AG09309 (cell line): ENCODE measurements around the gene USP47.

Source experiments
- DNase-seq: peaks from one replicate; pipeline ENCODE4 v3.0.0-alpha.2; 2010; ENCODE audit warnings: low read depth
- H3K4me3 ChIP-seq: 2 replicates; pipeline ENCODE4 v1.5.1; 2011; ENCODE audit warnings: mild to moderate bottlenecking, low read depth, low read length, moderate library complexity; ENCODE audit not compliant: control insufficient read depth
- TF ChIP-seq, protein P1 (sequence below): IDR thresholded peaks from 2 replicates; pipeline ENCODE4 v1.5.1; 2011; ENCODE audit warnings: mild to moderate bottlenecking, low read depth, low read length, inconsistent platforms; ENCODE audit not compliant: insufficient read depth, control insufficient read depth; ENCODE audit errors: missing control alignments

Gene USP47

DNA sequence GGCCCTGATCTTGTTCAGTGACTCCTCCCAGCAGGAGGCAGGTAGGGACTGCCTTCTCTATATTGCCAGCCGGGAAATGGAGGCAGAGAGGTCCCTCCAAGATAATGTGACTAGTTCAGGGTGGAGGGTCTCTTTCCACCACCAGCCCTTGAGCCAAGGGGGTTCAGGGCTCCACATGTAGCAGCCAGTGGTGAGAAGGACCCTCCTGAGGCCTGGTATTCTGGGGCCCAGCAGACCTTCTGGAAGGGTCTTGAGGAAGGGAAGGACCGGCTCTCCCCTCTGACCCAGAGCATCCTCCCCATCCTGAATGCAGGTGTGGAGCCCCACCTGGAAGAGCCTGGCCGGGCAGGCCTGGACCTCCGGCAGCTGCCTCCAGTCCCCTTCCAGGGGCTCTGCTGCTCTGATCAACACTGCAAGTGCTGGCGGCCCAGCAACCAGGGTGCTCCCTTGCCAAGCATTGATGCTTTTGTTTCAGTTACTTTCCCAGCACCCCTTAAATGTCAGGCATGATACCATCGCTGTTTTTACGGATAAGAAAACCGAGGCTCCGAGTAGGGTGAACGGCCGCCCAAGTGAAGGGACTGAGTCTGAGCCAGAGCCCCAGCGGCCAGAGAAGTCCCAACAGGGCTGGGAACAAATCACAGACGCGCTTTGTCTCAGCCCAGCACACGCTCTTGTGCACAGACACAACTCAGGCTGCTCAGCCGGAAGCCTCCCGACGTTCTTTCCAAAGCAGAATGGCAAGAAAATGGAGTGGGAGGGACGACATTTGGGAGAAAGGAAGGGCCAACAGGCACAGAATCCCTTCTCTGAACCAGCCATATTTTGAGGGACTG is 127.8 kb downstream of the USP47 start:
- TF ChIP-seq, protein P1, sequence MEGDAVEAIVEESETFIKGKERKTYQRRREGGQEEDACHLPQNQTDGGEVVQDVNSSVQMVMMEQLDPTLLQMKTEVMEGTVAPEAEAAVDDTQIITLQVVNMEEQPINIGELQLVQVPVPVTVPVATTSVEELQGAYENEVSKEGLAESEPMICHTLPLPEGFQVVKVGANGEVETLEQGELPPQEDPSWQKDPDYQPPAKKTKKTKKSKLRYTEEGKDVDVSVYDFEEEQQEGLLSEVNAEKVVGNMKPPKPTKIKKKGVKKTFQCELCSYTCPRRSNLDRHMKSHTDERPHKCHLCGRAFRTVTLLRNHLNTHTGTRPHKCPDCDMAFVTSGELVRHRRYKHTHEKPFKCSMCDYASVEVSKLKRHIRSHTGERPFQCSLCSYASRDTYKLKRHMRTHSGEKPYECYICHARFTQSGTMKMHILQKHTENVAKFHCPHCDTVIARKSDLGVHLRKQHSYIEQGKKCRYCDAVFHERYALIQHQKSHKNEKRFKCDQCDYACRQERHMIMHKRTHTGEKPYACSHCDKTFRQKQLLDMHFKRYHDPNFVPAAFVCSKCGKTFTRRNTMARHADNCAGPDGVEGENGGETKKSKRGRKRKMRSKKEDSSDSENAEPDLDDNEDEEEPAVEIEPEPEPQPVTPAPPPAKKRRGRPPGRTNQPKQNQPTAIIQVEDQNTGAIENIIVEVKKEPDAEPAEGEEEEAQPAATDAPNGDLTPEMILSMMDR: no peak
- DNase-seq: no peak

DNA sequence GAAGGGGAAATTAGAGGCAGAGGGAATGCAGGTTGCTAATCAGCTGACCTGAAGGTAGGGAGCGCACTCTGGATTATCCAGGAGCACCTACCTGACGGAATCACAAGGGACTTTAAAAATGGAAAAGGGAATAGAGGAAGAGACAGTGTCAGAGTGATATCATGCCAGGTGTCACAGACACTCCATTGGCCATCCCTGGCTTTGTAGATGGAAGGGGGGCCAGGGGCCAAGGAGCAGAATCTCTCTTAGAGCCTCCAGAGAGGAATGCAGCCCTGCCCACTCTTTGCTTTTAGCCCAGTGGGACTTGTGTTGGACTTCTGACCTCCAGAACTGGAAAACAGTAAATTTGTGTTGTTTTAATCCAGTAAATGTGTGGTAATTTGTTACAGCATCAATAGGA is 128.8 kb downstream of the USP47 start:
- H3K4me3 ChIP-seq: no peak overlapping the region
- TF ChIP-seq, protein P1: no peak
- no peak for DNase-seq

More for the DNA sequence above, 127.8 kb downstream of the USP47 start:
- H3K4me3 ChIP-seq: no peak overlapping the region

DNA sequence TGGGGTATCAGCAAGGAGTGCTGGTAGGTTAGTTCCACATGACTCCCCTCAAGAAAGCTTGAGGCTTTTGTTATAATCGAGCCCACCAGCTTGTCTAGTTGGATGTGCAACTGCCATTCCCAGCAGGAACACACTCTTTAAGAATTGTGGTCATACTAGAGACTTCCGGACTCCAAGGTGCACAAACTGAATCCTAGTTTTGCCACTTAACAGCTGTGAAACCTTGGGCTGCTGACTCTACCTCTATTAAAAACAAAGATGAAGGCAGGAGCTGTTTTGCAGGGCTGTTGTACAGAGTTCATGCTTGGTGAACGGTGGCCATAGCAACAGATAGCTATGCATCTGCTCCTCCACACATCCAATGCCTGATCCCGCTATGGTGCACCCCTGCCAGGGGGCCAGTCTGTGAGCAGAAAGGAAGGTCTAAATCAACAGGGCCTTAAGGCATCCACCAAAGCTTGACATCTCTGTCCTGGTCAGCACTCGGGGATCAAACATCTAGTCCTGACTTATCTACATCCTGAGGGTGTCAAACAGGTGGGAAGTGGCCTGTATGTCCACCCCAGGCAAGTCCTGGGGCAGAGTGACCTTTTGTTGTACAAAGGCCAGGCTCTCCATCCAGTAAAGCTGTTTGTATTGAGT is 130.3 kb downstream of the USP47 start:
- TF ChIP-seq, protein P1: no peak
- DNase-seq: no peak
- no peak overlapping the region for H3K4me3 ChIP-seq

DNA sequence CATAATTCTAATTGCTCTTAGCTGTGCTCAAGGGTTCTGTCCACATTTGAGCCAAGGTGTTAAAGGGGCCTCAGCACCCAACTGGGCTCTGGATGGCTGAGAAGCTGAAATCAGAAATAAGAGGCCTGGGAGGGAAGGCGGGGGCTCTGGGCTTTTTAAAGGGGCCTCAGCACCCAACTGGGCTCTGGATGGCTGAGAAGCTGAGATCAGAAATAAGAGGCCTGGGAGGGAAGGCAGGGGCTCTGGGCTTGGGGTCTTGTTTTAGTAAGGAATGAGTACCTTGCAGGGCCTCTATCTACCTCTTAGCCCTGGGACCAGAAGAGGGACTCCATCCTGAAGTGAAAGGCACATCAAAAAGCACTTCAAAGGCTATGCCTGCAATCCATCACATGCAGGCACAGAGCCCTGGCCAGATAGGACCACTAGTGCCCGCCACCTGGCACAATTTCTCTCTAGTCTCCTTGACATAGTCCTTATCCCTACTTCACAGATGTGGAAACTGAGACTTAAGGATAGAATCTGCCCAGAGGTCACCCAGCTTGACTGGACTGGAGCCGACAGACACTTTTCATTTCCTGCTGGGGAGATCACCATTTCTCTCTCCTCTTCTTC is 131.1 kb downstream of the USP47 start:
- DNase-seq: no peak
- no peak overlapping the region for H3K4me3 ChIP-seq
- TF ChIP-seq, protein P1: no peak

DNA sequence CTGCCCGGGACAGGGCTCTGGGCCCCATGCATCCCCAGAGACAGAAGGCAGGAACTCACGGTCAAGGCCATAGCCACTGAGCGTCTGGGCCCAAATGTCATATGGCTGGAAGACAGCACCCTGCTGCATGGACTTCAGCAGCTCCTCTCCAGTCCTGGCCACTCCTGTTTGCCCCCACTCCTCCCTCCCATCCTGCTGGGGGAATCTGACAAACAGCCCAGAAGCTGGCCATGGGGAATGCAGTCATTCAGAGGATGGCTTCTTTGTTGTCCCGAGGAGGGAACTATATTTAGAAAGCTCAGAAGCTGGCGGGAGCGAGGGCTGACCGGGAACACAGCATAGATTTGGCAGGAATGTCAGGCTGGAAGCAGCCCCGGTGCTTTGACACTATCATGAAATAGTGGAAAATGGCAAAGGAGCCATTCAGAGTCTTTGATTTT is 131.6 kb downstream of the USP47 start:
- H3K4me3 ChIP-seq: no peak overlapping the region
- TF ChIP-seq, protein P1: no peak
- no peak for DNase-seq

GRCh38 chr11:11973866-11974265 is 132.1 kb downstream of the USP47 start:
- DNase-seq: no peak
- no peak overlapping the region for H3K4me3 ChIP-seq
- TF ChIP-seq, protein P1: no peak
